ENCODE measurements around the gene SUSD2.
"Not testable (repeated sequence)": the region's sequence is repeated elsewhere in the genome, so short reads cannot be mapped to it uniquely, and the experiment has no call there.

GRCh38 chr22:24210409-24210808, 29.1 kb downstream of the SUSD2 start:
- not testable (repeated sequence) for TF ChIP-seq CTCF, POLR2A (IDR thresholded peaks at IDR 0.05)

Data from suprapubic skin (tissue), 3 donors.